ENCODE data around the gene FBXO30.
A peak's percentile ranks its signal among the peaks of the same experiment; 100 is the strongest.

The FBXO30 gene

DNA sequence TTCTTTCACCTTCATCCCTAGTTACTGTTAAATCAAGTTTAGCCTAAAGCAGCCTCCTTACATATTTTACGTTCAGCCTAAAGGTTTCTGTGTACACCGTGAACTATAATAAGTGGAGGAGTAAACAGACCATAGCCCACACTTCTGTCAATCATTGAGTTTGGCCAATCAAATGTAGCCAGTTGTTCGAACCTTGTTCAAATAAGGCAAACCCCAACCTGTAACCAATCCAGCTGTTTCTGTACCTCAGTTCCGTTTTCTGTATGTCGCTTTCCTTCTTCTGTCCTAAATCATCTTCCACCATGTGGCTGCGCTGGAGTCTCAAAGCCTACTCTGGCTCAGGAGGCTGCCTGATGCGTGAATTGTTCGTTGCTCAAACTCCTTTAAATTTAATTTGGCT lies 1.8 kb upstream of the FBXO30 start:
- TF ChIP-seq, protein P1, sequence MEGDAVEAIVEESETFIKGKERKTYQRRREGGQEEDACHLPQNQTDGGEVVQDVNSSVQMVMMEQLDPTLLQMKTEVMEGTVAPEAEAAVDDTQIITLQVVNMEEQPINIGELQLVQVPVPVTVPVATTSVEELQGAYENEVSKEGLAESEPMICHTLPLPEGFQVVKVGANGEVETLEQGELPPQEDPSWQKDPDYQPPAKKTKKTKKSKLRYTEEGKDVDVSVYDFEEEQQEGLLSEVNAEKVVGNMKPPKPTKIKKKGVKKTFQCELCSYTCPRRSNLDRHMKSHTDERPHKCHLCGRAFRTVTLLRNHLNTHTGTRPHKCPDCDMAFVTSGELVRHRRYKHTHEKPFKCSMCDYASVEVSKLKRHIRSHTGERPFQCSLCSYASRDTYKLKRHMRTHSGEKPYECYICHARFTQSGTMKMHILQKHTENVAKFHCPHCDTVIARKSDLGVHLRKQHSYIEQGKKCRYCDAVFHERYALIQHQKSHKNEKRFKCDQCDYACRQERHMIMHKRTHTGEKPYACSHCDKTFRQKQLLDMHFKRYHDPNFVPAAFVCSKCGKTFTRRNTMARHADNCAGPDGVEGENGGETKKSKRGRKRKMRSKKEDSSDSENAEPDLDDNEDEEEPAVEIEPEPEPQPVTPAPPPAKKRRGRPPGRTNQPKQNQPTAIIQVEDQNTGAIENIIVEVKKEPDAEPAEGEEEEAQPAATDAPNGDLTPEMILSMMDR (conservative IDR thresholded peaks at IDR 0.05): no peak
- no peak for TF ChIP-seq ZFX (IDR thresholded peaks at IDR 0.05)
- H3K27ac ChIP-seq: no peak overlapping the region

DNA sequence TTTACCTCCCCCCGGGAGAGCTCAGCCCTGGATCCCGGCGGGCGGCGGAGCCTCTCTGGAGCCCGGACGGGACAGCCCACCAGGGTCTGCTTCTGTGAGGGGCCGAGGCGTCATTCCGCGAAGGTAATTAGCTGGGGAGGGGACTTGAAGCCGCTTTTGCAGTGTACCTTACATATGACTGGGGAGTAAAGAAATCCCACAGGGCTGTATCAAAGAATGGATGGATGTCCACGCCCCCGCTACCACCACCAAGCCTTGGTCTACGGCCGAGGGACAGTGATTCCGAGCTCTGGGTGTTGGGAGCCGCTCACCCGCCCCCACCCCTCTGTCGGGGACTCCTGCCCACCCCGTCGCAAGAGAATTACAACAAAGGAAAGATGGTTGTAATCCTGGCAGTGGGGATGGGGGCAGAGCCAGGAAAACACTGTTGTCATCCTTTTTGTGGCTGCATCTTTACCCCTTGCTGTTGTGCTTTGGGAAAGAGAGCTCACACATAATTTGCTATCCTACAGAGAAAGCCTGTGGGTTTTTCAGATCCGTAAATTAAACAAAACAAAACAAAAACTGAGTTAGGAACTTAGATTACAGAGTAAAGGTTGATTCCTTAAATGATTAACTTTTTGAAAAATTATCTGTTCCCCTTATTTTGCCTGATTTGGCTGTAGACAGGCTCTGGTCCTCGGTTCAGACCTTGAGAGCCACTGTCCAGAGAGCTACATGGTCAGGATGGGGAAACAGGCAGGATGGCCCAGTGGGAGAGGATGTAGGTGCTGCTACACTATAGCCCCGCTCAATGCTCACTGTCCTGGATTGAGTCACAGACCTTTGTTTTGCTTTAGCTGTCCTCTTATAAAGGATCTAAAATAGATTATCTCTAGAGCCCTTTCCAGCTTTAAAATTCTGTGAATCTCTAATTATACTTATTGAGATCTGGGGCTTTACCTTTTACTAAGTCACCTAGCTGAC lies 997 bp upstream of the FBXO30 start:
- no peak for TF ChIP-seq ZFX (IDR thresholded peaks at IDR 0.05)
- TF ChIP-seq, protein P1 (conservative IDR thresholded peaks at IDR 0.05): no peak
- H3K27ac ChIP-seq: peak overlapping the region; percentile 89

DNA sequence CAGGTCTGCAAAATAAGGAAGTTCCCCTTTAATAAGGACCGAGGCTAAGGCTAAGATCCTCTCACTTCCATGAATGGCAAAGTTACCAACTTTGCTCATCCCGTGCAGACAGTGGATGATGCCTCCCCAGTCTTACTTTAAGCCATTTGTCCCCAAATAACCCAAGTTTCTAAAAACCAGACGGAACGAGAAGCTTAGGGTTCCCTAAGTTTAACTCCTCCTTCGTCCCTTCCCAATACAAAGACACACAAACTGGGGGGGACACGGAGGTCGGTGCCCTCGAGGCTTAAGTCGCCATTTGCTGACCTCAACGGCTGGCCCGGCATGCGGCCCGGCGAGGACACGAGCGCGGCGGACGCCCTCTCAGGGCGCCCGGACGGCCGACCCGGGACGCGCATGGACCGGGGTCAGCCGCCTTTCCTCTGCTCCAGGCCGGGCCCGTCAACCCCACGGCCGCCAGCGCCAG lies 527 bp downstream of the FBXO30 start:
- peak overlapping the region; percentile 89 for H3K27ac ChIP-seq
- TF ChIP-seq ZFX (IDR thresholded peaks at IDR 0.05): no peak
- TF ChIP-seq, protein P1 (conservative IDR thresholded peaks at IDR 0.05): no peak

DNA sequence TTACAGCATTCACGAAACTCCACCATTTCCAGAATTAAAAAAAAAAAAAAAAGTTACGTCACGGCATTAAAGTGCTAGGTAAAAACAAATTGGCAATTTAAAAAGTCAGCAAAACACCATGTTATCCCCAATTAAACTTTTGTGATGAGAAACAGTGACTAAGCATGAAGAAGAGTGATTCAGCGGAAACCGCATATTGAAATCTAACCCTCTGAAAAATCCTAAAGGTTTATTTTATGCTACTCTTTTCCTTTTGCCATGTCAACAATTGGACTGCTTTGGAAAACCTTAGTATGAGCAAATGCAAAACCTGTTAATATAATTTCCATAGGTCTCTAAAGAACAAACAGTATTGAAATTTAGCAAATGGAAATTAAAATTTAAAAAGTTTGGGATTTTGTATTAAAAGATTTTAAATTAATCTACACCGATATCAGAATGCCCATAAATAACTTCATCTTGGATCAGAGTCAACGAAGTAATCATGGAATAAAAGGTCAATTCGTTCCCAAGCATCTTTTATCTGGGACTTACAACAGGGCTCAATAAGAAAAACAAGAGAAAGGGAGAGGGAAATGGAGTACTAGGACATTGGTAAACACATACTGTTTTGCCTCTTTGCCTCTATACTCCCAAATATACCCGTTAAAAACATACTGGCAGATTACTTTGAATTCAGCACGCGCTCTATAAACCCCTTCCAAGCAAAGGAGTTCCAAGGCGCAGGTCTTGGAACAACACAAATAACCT lies 1.1 kb downstream of the FBXO30 start:
- TF ChIP-seq, protein P1 (conservative IDR thresholded peaks at IDR 0.05): no peak
- TF ChIP-seq ZFX (IDR thresholded peaks at IDR 0.05): no peak
- peak overlapping the region; percentile 89 for H3K27ac ChIP-seq

DNA sequence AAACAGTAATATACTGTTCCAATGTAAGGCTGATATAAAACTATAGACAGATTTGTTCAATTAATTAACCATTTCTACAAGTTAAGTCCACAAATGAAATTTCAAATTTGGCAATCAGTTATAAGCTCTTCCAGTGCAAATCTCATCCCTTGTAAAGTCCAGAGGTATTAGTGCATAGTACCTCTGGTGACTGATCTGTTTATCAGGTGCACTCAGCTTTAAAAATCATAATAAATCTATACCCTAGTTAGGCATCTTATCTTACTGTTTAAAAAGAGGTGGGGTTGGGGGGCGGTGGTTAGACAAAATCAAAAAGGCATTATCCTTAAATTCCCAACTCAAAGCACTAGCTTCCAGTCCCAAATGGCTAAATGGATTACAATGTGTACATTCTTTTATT lies 2.9 kb downstream of the FBXO30 start:
- H3K27ac ChIP-seq: no peak overlapping the region
- TF ChIP-seq, protein P1 (conservative IDR thresholded peaks at IDR 0.05): no peak
- TF ChIP-seq ZFX (IDR thresholded peaks at IDR 0.05): no peak

DNA sequence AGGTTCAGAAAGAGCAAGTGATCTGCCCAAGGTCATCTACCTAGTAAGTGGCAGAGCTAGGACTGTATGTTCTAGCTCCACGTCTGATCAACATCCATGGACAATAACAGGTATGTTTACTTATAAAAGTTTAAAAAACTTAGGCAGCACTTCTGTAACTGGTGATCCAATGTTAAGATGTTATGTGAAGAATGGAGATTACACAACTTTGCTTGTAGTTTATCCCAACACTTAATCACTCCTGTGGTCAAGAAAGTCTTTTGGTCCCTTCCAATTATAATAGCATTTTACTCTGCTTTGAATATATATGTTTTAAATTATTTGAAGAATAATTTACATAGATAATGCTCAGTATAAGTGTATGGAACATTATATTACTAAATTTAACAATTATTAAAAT lies 4.8 kb downstream of the FBXO30 start:
- no peak for TF ChIP-seq ZFX (IDR thresholded peaks at IDR 0.05)
- TF ChIP-seq, protein P1 (conservative IDR thresholded peaks at IDR 0.05): no peak

DNA sequence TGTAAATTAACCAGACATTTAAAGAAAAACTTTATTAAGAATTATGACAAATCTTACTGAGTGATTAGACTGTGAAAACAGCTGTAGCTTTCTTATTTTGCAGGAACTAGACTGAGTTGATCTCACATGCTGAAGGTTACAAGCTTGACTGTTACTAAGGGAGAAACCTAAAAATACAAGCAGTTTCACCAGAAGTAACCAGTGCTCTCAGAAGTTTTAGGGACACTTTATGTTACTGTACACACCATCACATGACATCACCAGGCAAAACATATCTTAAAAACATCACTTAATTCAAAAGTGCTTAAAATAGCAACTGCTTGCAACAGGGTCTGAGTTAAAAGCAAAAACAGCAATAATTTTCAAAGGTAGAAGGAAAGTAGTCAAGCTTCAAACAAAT lies 5.4 kb downstream of the FBXO30 start:
- TF ChIP-seq, protein P1 (conservative IDR thresholded peaks at IDR 0.05): no peak
- TF ChIP-seq ZFX (IDR thresholded peaks at IDR 0.05): no peak
- H3K27ac ChIP-seq: no peak overlapping the region

More for the DNA sequence above, 4.8 kb downstream of the FBXO30 start:
- H3K27ac ChIP-seq: no peak overlapping the region

Measured in C4-2B (cell line).